ENCODE measurements around the gene DCTN2. TPM values are rescaled to one million over a fixed set of nuclear protein-coding genes. Genes with fewer than 3 reads are reported as not detected.

DCTN2 gene
- total and polyA plus RNA-seq, 2 donors (not counting 1 experiment from before 2014, with no cell fraction given): 59.4 to 94.3 TPM

DNA sequence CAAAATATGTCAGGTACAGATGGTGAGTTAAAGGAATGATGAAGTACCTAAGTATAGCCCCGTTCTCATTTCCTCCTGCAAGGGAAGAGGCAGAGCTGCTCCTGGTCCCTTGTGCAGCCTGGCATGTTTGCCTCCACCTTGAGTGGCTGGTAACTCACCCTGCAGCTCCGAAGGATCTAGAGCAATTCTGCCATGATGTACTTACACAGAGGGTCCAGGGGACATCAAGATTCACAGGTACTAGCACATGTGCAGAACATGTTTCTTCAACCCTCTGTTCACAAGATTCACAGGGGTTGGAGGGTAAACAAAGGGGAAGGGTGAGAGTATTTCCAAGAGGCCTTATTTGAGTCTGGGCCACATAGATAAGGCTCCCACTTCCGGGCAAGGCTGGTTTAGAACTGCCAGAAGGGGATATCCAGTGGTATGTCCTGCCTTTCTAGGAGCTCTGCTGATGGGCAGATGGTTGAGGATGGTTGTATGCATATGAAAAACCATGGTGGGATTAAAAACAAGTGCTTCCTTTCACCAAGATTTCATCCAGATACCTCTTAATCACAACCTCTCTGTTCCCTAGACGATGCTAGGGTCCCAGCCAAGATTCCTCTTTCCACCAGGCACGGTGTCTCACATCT is 7.7 kb downstream of the DCTN2 start:
- no peaks in the 10 kb centered on the region for H3K79me2 ChIP-seq (ENCODE audit: control insufficient read depth, insufficient read depth, low read length)
- no peak overlapping the region for H3K4me3 ChIP-seq (ENCODE audit: control extremely low read depth in 1 of 5, extremely low read depth in 1 of 5, insufficient read depth in 1 of 5, low read depth in 2 of 5, low read length in 4 of 5)
- ChIA-PET CTCF (interaction anchor here (1.2 kb wide), 1 partner anchor 80 kb away, joined by 3 read pairs; no protein-coding TSS in a partner anchor), POLR2A (interaction anchor here (0.5 kb wide), 1 partner anchor 839 kb away, joined by 4 read pairs; no protein-coding TSS in a partner anchor)
- WGBS (ENCODE audit: insufficient coverage): 97% methylated on average over 4 of the region's 5 CpGs
- H3K27ac ChIP-seq (ENCODE audit: low read length in 2 of 2): no peak overlapping the region
- TF ChIP-seq, protein P1, sequence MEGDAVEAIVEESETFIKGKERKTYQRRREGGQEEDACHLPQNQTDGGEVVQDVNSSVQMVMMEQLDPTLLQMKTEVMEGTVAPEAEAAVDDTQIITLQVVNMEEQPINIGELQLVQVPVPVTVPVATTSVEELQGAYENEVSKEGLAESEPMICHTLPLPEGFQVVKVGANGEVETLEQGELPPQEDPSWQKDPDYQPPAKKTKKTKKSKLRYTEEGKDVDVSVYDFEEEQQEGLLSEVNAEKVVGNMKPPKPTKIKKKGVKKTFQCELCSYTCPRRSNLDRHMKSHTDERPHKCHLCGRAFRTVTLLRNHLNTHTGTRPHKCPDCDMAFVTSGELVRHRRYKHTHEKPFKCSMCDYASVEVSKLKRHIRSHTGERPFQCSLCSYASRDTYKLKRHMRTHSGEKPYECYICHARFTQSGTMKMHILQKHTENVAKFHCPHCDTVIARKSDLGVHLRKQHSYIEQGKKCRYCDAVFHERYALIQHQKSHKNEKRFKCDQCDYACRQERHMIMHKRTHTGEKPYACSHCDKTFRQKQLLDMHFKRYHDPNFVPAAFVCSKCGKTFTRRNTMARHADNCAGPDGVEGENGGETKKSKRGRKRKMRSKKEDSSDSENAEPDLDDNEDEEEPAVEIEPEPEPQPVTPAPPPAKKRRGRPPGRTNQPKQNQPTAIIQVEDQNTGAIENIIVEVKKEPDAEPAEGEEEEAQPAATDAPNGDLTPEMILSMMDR (IDR thresholded peaks at IDR 0.05): no peak
- TF ChIP-seq EZH2 (IDR thresholded peaks at IDR 0.05; ENCODE audit: borderline replicate concordance, insufficient read depth, low read depth, low read length, poor library complexity, severe bottlenecking): no peak
- H3K4me1 ChIP-seq (ENCODE audit: control insufficient read depth in 2 of 2, insufficient read depth in 2 of 2, low read length in 2 of 2): peaks cover 0 to 3% of the 10 kb centered on the region in 2 donors
- no peaks in the 10 kb centered on the region for H4K20me1 ChIP-seq (ENCODE audit: control insufficient read depth, insufficient read depth, low read length, poor library complexity, severe bottlenecking)
- no peak for DNase-seq
- intact Hi-C loops (cut with micrococcal nuclease): no loop called here
- Mint-ChIP-seq H3K4me1 (peaks cover 6% of the 10 kb centered on the region), H3K9me3 (ENCODE audit: insufficient read depth) (no peaks in the 10 kb centered on the region), H3K4me3 (no peak overlapping the region), H3K27ac (no peak overlapping the region), H3K27me3 (no peaks in the 10 kb centered on the region)
- peaks cover 2 to 54% of the 10 kb centered on the region in 2 experiments for H3K36me3 ChIP-seq (replicated peaks in 1 of 2; ENCODE audit: control extremely low read depth in 1 of 2, control insufficient read depth in 1 of 2, extremely low read depth in 1 of 2, insufficient read depth in 2 of 2, low read length in 1 of 2)
- H2AFZ ChIP-seq (ENCODE audit: insufficient read depth, low read depth, low read length, poor library complexity, severe bottlenecking): no peak overlapping the region
- no peak overlapping the region for H3K9ac ChIP-seq (ENCODE audit: low read length)
- H3K4me2 ChIP-seq (replicated peaks; ENCODE audit: low read depth, low read length, poor library complexity, severe bottlenecking): no peak overlapping the region
- H3K27me3 ChIP-seq (replicated peaks in 1 of 4; ENCODE audit: control extremely low read depth in 1 of 4, control insufficient read depth in 3 of 4, insufficient read depth in 4 of 4, low read length in 3 of 4): no peaks in the 10 kb centered on the region
- H3K9me3 ChIP-seq (ENCODE audit: control extremely low read depth in 1 of 3, control insufficient read depth in 2 of 3, insufficient read depth in 1 of 3, low read length in 2 of 3): no peaks in the 10 kb centered on the region
- no peak for ATAC-seq (ENCODE audit: low read depth)

DNA sequence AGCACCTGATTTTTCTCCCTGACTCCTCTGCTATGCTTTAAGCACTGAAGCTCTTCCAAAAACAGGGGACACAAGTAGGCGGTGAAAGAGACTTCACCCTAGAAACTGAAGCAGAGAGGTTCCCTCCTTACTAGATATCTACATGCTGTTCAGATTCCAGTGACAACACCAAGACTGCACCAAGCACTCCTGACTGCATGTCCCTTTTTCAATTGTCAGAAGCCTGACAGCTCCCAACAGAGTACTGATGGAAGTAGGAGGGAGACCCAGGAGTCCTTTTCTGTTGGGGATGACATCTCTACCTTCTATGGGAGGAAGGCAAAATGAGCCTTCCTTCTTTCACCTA is 10.4 kb downstream of the DCTN2 start:
- TF ChIP-seq, protein P1 (IDR thresholded peaks at IDR 0.05): no peak
- no peak for TF ChIP-seq EZH2 (IDR thresholded peaks at IDR 0.05; ENCODE audit: borderline replicate concordance, insufficient read depth, low read depth, low read length, poor library complexity, severe bottlenecking)
- H3K9me3 Mint-ChIP-seq (ENCODE audit: insufficient read depth): no peaks in the 10 kb centered on the region
- no peak overlapping the region for H3K27ac ChIP-seq (ENCODE audit: low read length in 2 of 2)
- ChIA-PET CTCF (interaction anchor here (1.5 kb wide), 1 partner anchor 12 kb away, joined by 4 read pairs; no protein-coding TSS in a partner anchor), POLR2A (no interaction called here)
- no peaks in the 10 kb centered on the region for H4K20me1 ChIP-seq (ENCODE audit: control insufficient read depth, insufficient read depth, low read length, poor library complexity, severe bottlenecking)
- H3K27me3 Mint-ChIP-seq: no peaks in the 10 kb centered on the region
- H3K4me3 ChIP-seq (ENCODE audit: control extremely low read depth in 1 of 5, extremely low read depth in 1 of 5, insufficient read depth in 1 of 5, low read depth in 2 of 5, low read length in 4 of 5): no peak overlapping the region
- no peaks in the 10 kb centered on the region for H3K9me3 ChIP-seq (ENCODE audit: control extremely low read depth in 1 of 3, control insufficient read depth in 2 of 3, insufficient read depth in 1 of 3, low read length in 2 of 3)
- no peaks in the 10 kb centered on the region for H3K79me2 ChIP-seq (ENCODE audit: control insufficient read depth, insufficient read depth, low read length)
- no peak overlapping the region for H3K27ac Mint-ChIP-seq
- no peak overlapping the region for H3K4me3 Mint-ChIP-seq
- ATAC-seq (ENCODE audit: low read depth): no peak
- WGBS (ENCODE audit: insufficient coverage): 100% methylated on average over 1 of the region's 1 CpG
- intact Hi-C loops (cut with micrococcal nuclease): no loop called here
- H3K36me3 ChIP-seq (replicated peaks in 1 of 2; ENCODE audit: control extremely low read depth in 1 of 2, control insufficient read depth in 1 of 2, extremely low read depth in 1 of 2, insufficient read depth in 2 of 2, low read length in 1 of 2): peaks cover 9 to 76% of the 10 kb centered on the region in 2 experiments
- H3K27me3 ChIP-seq (replicated peaks in 1 of 4; ENCODE audit: control extremely low read depth in 1 of 4, control insufficient read depth in 3 of 4, insufficient read depth in 4 of 4, low read length in 3 of 4): no peaks in the 10 kb centered on the region
- no peak overlapping the region for H3K4me2 ChIP-seq (replicated peaks; ENCODE audit: low read depth, low read length, poor library complexity, severe bottlenecking)
- no peaks in the 10 kb centered on the region for H3K4me1 Mint-ChIP-seq
- no peaks in the 10 kb centered on the region for H3K4me1 ChIP-seq (ENCODE audit: control insufficient read depth in 2 of 2, insufficient read depth in 2 of 2, low read length in 2 of 2)
- DNase-seq: no peak
- no peak overlapping the region for H2AFZ ChIP-seq (ENCODE audit: insufficient read depth, low read depth, low read length, poor library complexity, severe bottlenecking)
- no peak overlapping the region for H3K9ac ChIP-seq (ENCODE audit: low read length)
